MCF 10A (cell line): ENCODE data around the gene HEATR1. TPM values are rescaled to one million over a fixed set of nuclear protein-coding genes. Genes with fewer than 3 reads are reported as not detected.

ENCODE experiments used
- BruUV-seq: library from RNA; stranded (reverse); fragments of 400-500 nt; replicated peaks from 2 replicates; lab custom pipeline; 2021; lab: Mats Ljungman, UMichigan
- CTCF ChIA-PET: fragments of 300-600 bp; sonication (Branson Sonifier 250); formaldehyde crosslinking; extraction: SDS; loops from one replicate; lab custom pipeline; 2021; ENCODE audit warnings: antibody characterized with exemption, inconsistent platforms; lab: Yijun Ruan, JAX
- POLR2A ChIA-PET: fragments of 300-600, 350-650 bp; sonication (Branson Sonifier 250); formaldehyde crosslinking; extraction: SDS; loops from one replicate; lab custom pipeline; 2020; ENCODE audit warnings: antibody characterized with exemption, inconsistent platforms; lab: Yijun Ruan, JAX
- DNase-seq: peaks from one replicate; pipeline ENCODE4 v3.0.0-alpha.2; 2018; ENCODE audit not compliant: unreplicated experiment
- H3K27ac Mint-ChIP-seq: one replicate; pipeline ENCODE4 v1.8.0; 2022; ENCODE audit warnings: mild to moderate bottlenecking, low read depth, mixed read lengths; ENCODE audit not compliant: unreplicated experiment
- H3K27me3 Mint-ChIP-seq: one replicate; pipeline ENCODE4 v1.8.0; 2022; ENCODE audit warnings: mixed read lengths; ENCODE audit not compliant: insufficient read depth, unreplicated experiment
- H3K36me3 Mint-ChIP-seq: one replicate; pipeline ENCODE4 v1.8.0; 2022; ENCODE audit warnings: mild to moderate bottlenecking, moderate library complexity, mixed read lengths; ENCODE audit not compliant: insufficient read depth, unreplicated experiment
- H3K4me1 Mint-ChIP-seq: one replicate; pipeline ENCODE4 v1.8.0; 2022; ENCODE audit warnings: mixed read lengths; ENCODE audit not compliant: insufficient read depth, unreplicated experiment
- H3K4me3 Mint-ChIP-seq: one replicate; pipeline ENCODE4 v1.8.0; 2022; ENCODE audit warnings: mild to moderate bottlenecking, moderate library complexity, mixed read lengths; ENCODE audit not compliant: unreplicated experiment
- H3K9me3 Mint-ChIP-seq: one replicate; pipeline ENCODE4 v1.8.0; 2022; ENCODE audit warnings: mixed read lengths; ENCODE audit not compliant: unreplicated experiment
- CTCF ChIP-seq: fragments of 200-600 bp; IDR thresholded peaks from one replicate; pipeline ENCODE4 v1.8.0; 2022; ENCODE audit warnings: antibody characterized with exemption, mild to moderate bottlenecking; ENCODE audit not compliant: unreplicated experiment
- intact Hi-C: fragments of 100-400 bp; cut with micrococcal nuclease; formaldehyde crosslinking; loops from 2 replicates; pipeline ENCODE4 v1.14.1; 2022
- total RNA-seq: library from RNA; stranded (reverse); gene quantifications from 2 replicates; pipeline ENCODE4 v1.2.3, GENCODE V29; 2022

Gene HEATR1
- total RNA-seq, 1 experiment from 2014 or later: 128 TPM

- Mint-ChIP-seq H3K4me1 (peaks cover 10% of the 10 kb centered on the region), H3K9me3 (no peaks in the 10 kb centered on the region), H3K36me3 (peaks cover 100% of the 10 kb centered on the region), H3K4me3 (no peak overlapping the region), H3K27me3 (no peaks in the 10 kb centered on the region), H3K27ac (peak overlapping the region; percentile 86)
- peak; percentile 43 for DNase-seq
- intact Hi-C loops: no loop called here
- TSS peak; percentile 74 for BruUV-seq
- CTCF ChIA-PET: interaction anchor here (0.5 to 2.2 kb wide), 8 partner anchors 9 to 293 kb away, joined by 3 to 7 read pairs (median 3); partner anchors contain the start of gene HEATR1
- no peak for TF ChIP-seq CTCF
- POLR2A ChIA-PET: interaction anchor here (0.6 to 1.5 kb wide), 14 partner anchors 9 to 559 kb away, joined by 3 to 5 read pairs (median 3); partner anchors contain the start of gene HEATR1
Measured at GRCh38 chr1:236568285-236568894, 35.9 kb downstream of the HEATR1 start.

GRCh38 chr1:236565530-236565929 is 38.8 kb downstream of the HEATR1 start:
- no peak for TF ChIP-seq CTCF
- H3K4me3 Mint-ChIP-seq: no peak overlapping the region
- ChIA-PET CTCF (interaction anchor here (0.6 to 1.5 kb wide), 4 partner anchors 10 to 1000 kb away, joined by 3 to 5 read pairs (median 3); no protein-coding TSS in a partner anchor), POLR2A (interaction anchor here (0.5 to 2.4 kb wide), 4 partner anchors 14 to 1375 kb away, joined by 3 to 14 read pairs (median 4); no protein-coding TSS in a partner anchor)
- H3K27me3 Mint-ChIP-seq: no peaks in the 10 kb centered on the region
- no peak for DNase-seq
- no peak overlapping the region for H3K27ac Mint-ChIP-seq
- intact Hi-C loops: no loop called here
- BruUV-seq: no TSS peak
- no peaks in the 10 kb centered on the region for H3K9me3 Mint-ChIP-seq
- H3K36me3 Mint-ChIP-seq: peaks cover 93% of the 10 kb centered on the region
- peaks cover 10% of the 10 kb centered on the region for H3K4me1 Mint-ChIP-seq

GRCh38 chr1:236561976-236562375 is 42.3 kb downstream of the HEATR1 start:
- CTCF ChIA-PET: no interaction called here
- intact Hi-C loops: no loop called here
- POLR2A ChIA-PET: no interaction called here
- DNase-seq: no peak
- no peaks in the 10 kb centered on the region for H3K9me3 Mint-ChIP-seq
- TF ChIP-seq CTCF: no peak
- no peaks in the 10 kb centered on the region for H3K4me1 Mint-ChIP-seq
- no peak overlapping the region for H3K4me3 Mint-ChIP-seq
- H3K36me3 Mint-ChIP-seq: peaks cover 93% of the 10 kb centered on the region
- no peaks in the 10 kb centered on the region for H3K27me3 Mint-ChIP-seq
- no TSS peak for BruUV-seq
- H3K27ac Mint-ChIP-seq: peak overlapping the region; percentile 0

GRCh38 chr1:236560213-236560771 is 44.0 kb downstream of the HEATR1 start:
- peaks cover 93% of the 10 kb centered on the region for H3K36me3 Mint-ChIP-seq
- no peaks in the 10 kb centered on the region for H3K4me1 Mint-ChIP-seq
- H3K9me3 Mint-ChIP-seq: no peaks in the 10 kb centered on the region
- DNase-seq: no peak
- peak; percentile 26 for TF ChIP-seq CTCF
- CTCF ChIA-PET: interaction anchor here (0.6 to 1.9 kb wide), 8 partner anchors 8 to 1858 kb away, joined by 3 to 7 read pairs (median 3); no protein-coding TSS in a partner anchor
- no TSS peak for BruUV-seq
- H3K27me3 Mint-ChIP-seq: no peaks in the 10 kb centered on the region
- H3K4me3 Mint-ChIP-seq: no peak overlapping the region
- POLR2A ChIA-PET: interaction anchor here (0.6 to 1.8 kb wide), 2 partner anchors 11 to 626 kb away, joined by 3 to 9 read pairs; no protein-coding TSS in a partner anchor
- no peak overlapping the region for H3K27ac Mint-ChIP-seq
- intact Hi-C loops: no loop called here
